RWPE1 (cell line): ENCODE data around the gene HOXC10.

Source experiments
- CTCF ChIA-PET: fragments of 350-600 bp; sonication (Branson Sonifier 250); formaldehyde crosslinking; extraction: SDS; loops from one replicate; lab custom pipeline; 2021; lab: Yijun Ruan, JAX
- POLR2A ChIA-PET: fragments of 400-600 bp; formaldehyde crosslinking; extraction: SDS; loops from one replicate; lab custom pipeline; 2020; ENCODE audit warnings: antibody characterized with exemption; ENCODE audit not compliant: low non-redundant PET; lab: Yijun Ruan, JAX
- DNase-seq: peaks from one replicate; pipeline ENCODE4 v3.0.0; 2012; ENCODE audit warnings: low spot score
- H3K27ac ChIP-seq: fragments of 450-650 bp; 2 replicates; pipeline ENCODE4 v1.5.1; 2017
- TF ChIP-seq, protein P1 (sequence below): fragments of 450-650 bp; conservative IDR thresholded peaks from 2 replicates; pipeline ENCODE4 v1.5.1; 2017; ENCODE audit warnings: low read depth, mild to moderate bottlenecking

HOXC10 gene

DNA sequence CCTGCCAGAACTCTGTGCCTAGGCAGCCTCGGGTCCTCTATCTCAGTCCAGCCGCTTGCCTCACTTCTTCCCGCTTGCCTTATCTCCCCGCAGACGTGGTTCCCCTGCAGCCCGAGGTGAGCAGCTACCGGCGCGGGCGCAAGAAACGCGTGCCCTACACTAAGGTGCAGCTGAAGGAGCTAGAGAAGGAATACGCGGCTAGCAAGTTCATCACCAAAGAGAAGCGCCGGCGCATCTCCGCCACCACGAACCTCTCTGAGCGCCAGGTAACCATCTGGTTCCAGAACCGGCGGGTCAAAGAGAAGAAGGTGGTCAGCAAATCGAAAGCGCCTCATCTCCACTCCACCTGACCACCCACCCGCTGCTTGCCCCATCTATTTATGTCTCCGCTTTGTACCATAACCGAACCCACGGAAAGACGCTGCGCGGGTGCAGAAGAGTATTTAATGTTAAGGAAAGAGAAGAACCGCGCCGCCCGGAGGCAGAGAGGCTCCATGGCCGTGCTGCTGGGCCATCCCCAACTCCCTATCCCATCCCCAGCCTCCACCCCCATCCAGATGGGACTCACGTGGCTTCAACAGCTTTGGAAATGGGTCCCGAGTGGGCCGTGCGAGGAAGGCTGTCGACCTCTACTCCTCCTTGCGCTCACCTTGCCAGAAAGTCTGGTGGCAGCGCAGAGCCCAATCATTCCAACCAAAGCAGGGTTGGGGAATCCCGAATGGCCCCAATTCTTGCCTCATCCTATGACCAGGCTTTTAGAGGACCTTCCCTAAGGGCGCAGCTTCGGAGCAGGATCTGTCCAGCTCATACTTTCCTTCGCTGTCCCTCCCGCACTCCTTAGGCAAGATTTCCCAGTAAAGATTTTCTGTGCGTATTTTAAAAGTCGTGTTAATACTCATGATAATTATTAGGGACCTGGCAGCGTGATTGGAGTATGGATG is 39.8 kb upstream of the HOXC10 start:
- ChIA-PET POLR2A (no interaction called here), CTCF (interaction anchor here (0.7 to 1.0 kb wide), 2 partner anchors 162 to 199 kb away, joined by 3 to 4 read pairs; no protein-coding TSS in a partner anchor)

DNA sequence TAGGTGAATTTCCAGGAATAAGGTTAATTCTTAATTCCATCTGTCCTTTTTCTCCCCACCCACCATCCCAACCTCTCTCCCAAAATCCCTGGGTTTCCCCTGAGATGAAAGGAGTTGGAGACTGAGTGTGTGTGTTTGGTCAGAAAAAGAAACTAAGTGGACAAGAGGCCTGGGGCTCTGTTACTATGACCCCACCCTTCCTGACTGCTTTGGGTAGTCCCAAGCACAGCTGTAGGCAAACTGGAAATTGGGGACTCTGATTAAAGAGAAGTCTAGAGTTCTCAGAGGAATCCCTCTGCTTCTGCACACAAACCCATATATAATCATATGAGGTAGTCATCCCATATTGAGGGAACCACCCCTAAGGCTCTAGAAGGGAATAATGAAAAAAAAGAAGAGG is 37.2 kb upstream of the HOXC10 start:
- TF ChIP-seq, protein P1, sequence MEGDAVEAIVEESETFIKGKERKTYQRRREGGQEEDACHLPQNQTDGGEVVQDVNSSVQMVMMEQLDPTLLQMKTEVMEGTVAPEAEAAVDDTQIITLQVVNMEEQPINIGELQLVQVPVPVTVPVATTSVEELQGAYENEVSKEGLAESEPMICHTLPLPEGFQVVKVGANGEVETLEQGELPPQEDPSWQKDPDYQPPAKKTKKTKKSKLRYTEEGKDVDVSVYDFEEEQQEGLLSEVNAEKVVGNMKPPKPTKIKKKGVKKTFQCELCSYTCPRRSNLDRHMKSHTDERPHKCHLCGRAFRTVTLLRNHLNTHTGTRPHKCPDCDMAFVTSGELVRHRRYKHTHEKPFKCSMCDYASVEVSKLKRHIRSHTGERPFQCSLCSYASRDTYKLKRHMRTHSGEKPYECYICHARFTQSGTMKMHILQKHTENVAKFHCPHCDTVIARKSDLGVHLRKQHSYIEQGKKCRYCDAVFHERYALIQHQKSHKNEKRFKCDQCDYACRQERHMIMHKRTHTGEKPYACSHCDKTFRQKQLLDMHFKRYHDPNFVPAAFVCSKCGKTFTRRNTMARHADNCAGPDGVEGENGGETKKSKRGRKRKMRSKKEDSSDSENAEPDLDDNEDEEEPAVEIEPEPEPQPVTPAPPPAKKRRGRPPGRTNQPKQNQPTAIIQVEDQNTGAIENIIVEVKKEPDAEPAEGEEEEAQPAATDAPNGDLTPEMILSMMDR: no peak
- ChIA-PET CTCF (no interaction called here), POLR2A (no interaction called here)
- no peak overlapping the region for H3K27ac ChIP-seq
- DNase-seq: no peak

More for the DNA sequence above, 39.8 kb upstream of the HOXC10 start:
- no peak overlapping the region for H3K27ac ChIP-seq
- TF ChIP-seq, protein P1: no peak
- no peak for DNase-seq

- H3K27ac ChIP-seq: no peak overlapping the region
- DNase-seq: no peak
- ChIA-PET POLR2A (no interaction called here), CTCF (no interaction called here)
- TF ChIP-seq, protein P1: no peak
These were observed 36.0 kb upstream of the HOXC10 start for GRCh38 chr12:53948650-53949593.

DNA sequence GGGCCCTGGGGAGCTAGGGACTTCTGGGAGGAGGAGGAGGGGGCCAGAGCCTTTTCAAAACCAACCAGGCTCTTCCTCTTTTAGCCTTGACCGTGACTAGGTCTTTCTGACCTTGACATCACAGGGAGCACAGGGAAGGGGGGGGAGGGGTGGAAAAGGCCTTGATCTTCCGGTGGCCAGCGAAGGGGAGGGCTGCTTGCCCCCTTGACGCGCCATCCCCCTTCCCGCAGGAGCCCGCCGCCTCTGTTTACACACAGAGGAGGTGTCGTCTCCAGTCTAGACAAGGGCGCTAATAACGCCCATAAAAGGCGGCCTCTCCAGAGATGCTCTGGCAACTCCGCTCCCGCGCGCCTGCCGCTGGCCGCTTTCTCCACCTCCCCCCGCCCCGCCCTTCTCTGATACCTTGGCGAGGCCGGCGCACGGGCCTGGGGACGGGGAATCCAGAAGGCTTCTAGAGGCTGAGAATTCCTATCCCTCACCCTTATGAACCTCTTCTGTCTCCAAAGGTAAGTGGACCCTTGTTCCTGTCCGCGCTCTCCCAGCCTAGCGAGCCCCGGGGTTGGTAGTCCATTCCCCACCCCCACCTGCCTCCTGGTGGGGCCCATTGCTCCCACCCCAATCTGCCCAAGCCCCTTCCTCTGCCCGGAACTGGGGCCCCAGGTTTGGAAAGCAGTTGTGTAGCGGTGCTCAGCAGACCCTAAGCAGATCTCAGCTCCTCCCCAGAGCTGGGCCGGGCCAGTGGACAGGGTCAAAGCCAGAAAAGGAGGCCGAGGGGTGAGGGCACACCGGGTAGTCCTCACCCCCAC is 35.1 kb upstream of the HOXC10 start:
- ChIA-PET POLR2A (no interaction called here), CTCF (interaction anchor here (0.6 to 1.6 kb wide), 8 partner anchors 13 to 477 kb away, joined by 3 to 13 read pairs (median 4); no protein-coding TSS in a partner anchor)
- no peak overlapping the region for H3K27ac ChIP-seq
- TF ChIP-seq, protein P1: no peak
- no peak for DNase-seq

- ChIA-PET POLR2A (no interaction called here), CTCF (interaction anchor here (0.6 to 1.6 kb wide), 10 partner anchors 13 to 502 kb away, joined by 3 to 13 read pairs (median 4); no protein-coding TSS in a partner anchor)
- no peak overlapping the region for H3K27ac ChIP-seq
These were observed 34.5 kb upstream of the HOXC10 start for GRCh38 chr12:53950437-53950773.

More at GRCh38 chr12:53950437-53950773, 34.5 kb upstream of the HOXC10 start:
- DNase-seq: peak; percentile 65
- TF ChIP-seq, protein P1: no peak
